Astrocyte (in vitro differentiated cells and primary cell): Measurements from ENCODE around the gene KCNG4.

Experiments
- CTCF ChIP-seq: IDR thresholded peaks from 2 replicates; pipeline ENCODE4 v1.5.1; 2011; ENCODE audit warnings: low read depth, mild to moderate bottlenecking, inconsistent platforms, low read length, moderate library complexity; ENCODE audit not compliant: insufficient read depth
- EZH2 ChIP-seq: IDR thresholded peaks from 2 replicates; pipeline ENCODE4 v1.6.1; 2012; ENCODE audit warnings: mild to moderate bottlenecking, low read length, inconsistent platforms; ENCODE audit not compliant: insufficient read depth

- no peak for TF ChIP-seq CTCF
- no peak for TF ChIP-seq EZH2
Observed at GRCh38 chr16:84283314-84284153, 43.7 kb upstream of the KCNG4 start.
